HepG2 (cell line): ENCODE data around the gene MBTPS1. TPM values are rescaled to one million over a fixed set of nuclear protein-coding genes. Genes with fewer than 3 reads are reported as not detected.

Source experiments
- ATF3 ChIP-seq: sonication (generic); formaldehyde crosslinking; IDR thresholded peaks from 2 replicates; pipeline ENCODE4 v1.4.0; 2020; ENCODE audit warnings: missing genetic modification reagents
- BCLAF1 ChIP-seq: fragments of 450-650 bp; IDR thresholded peaks from 2 replicates; pipeline ENCODE4 v1.6.1; 2017; ENCODE audit warnings: mild to moderate bottlenecking
- BRCA1 ChIP-seq: sonication (generic); formaldehyde crosslinking; IDR thresholded peaks from 2 replicates; pipeline ENCODE4 v1.4.0; 2020; ENCODE audit warnings: missing genetic modification reagents
- FOSL1 ChIP-seq: sonication (generic); formaldehyde crosslinking; IDR thresholded peaks from 2 replicates; pipeline ENCODE4 v1.9.0; 2021; ENCODE audit warnings: missing genetic modification reagents, borderline replicate concordance
- GATA4 ChIP-seq: sonication (generic); IDR thresholded peaks from 2 replicates; pipeline ENCODE4 v1.6.1; 2016; ENCODE audit warnings: antibody characterized with exemption, low read depth, borderline replicate concordance
- GZF1 ChIP-seq: sonication (generic); formaldehyde crosslinking; IDR thresholded peaks from 2 replicates; pipeline ENCODE4 v1.5.1; 2020; ENCODE audit warnings: mild to moderate bottlenecking, missing genetic modification reagents
- HNF1B ChIP-seq: sonication (generic); formaldehyde crosslinking; IDR thresholded peaks from 2 replicates; pipeline ENCODE4 v1.5.1; 2020; ENCODE audit warnings: mild to moderate bottlenecking, moderate library complexity, missing genetic modification reagents
- KMT2B ChIP-seq: IDR thresholded peaks from 2 replicates; pipeline ENCODE4 v1.6.1; 2016; ENCODE audit warnings: missing genetic modification reagents, missing compliant biosample characterization
- MLLT10 ChIP-seq: sonication (generic); formaldehyde crosslinking; IDR thresholded peaks from 2 replicates; pipeline ENCODE4 v1.4.0; 2020; ENCODE audit warnings: missing genetic modification reagents
- MXD1 ChIP-seq: sonication (generic); formaldehyde crosslinking; IDR thresholded peaks from 2 replicates; pipeline ENCODE4 v1.4.0; 2020; ENCODE audit warnings: mild to moderate bottlenecking, missing genetic modification reagents
- MXD4 ChIP-seq: IDR thresholded peaks from 2 replicates; pipeline ENCODE4 v1.6.1; 2016; ENCODE audit warnings: mild to moderate bottlenecking, missing biosample characterization, missing genetic modification reagents
- MYPOP ChIP-seq: sonication (generic); formaldehyde crosslinking; IDR thresholded peaks from 2 replicates; pipeline ENCODE4 v1.8.1; 2023; ENCODE audit warnings: mild to moderate bottlenecking, moderate library complexity, missing genetic modification reagents
- NAIF1 ChIP-seq: sonication (generic); formaldehyde crosslinking; IDR thresholded peaks from 2 replicates; pipeline ENCODE4 v1.5.0; 2020; ENCODE audit warnings: mild to moderate bottlenecking, missing genetic modification reagents, borderline replicate concordance
- RBAK ChIP-seq: sonication (generic); formaldehyde crosslinking; IDR thresholded peaks from 2 replicates; pipeline ENCODE4 v1.5.1; 2020; ENCODE audit warnings: mild to moderate bottlenecking, missing genetic modification reagents
- SIX4 ChIP-seq: sonication (generic); formaldehyde crosslinking; IDR thresholded peaks from 2 replicates; pipeline ENCODE4 v1.4.0; 2020; ENCODE audit warnings: missing genetic modification reagents
- TARDBP ChIP-seq: sonication (generic); formaldehyde crosslinking; IDR thresholded peaks from 2 replicates; pipeline ENCODE4 v1.8.0; 2022; ENCODE audit warnings: mild to moderate bottlenecking, missing genetic modification reagents
- ZKSCAN8 ChIP-seq: IDR thresholded peaks from 2 replicates; pipeline ENCODE4 v1.6.1; 2016; ENCODE audit warnings: borderline replicate concordance, missing genetic modification reagents, missing compliant biosample characterization
- ZNF24 ChIP-seq: fragments of 450-650 bp; IDR thresholded peaks from 2 replicates; pipeline ENCODE4 v1.6.1; 2017; ENCODE audit warnings: antibody characterized with exemption, mild to moderate bottlenecking
- ZNF382 ChIP-seq: sonication (generic); formaldehyde crosslinking; IDR thresholded peaks from 2 replicates; pipeline ENCODE4 v1.5.0; 2020; ENCODE audit warnings: missing genetic modification reagents, mild to moderate bottlenecking, borderline replicate concordance
- ZNF710 ChIP-seq: sonication (generic); formaldehyde crosslinking; IDR thresholded peaks from 2 replicates; pipeline ENCODE4 v1.5.0; 2020; ENCODE audit warnings: mild to moderate bottlenecking, missing genetic modification reagents, borderline replicate concordance
- ZNF746 ChIP-seq: sonication (generic); formaldehyde crosslinking; IDR thresholded peaks from 2 replicates; pipeline ENCODE4 v1.8.0; 2022; ENCODE audit warnings: mild to moderate bottlenecking, missing genetic modification reagents
- polyA plus RNA-seq, 8 experiments: library from polyadenylated mRNA; depleted of rRNA in 3 of 8; stranded (reverse) in 7 of 8; unstranded in 1 of 8; fragments of >200 nt; fragmentation: Illumina TruSeq in 4 of 8; extraction: Trizol in 4 of 8; gene quantifications; 2 replicates each; pipeline versions ENCODE4 v1.2.1 to v1.2.3, GENCODE V29; 2011 to 2016; ENCODE audit warnings: low read depth in 4 of 8, missing spikeins in 1 of 8, mixed read lengths in 1 of 8; ENCODE audit not compliant: insufficient read depth in 1 of 8
- total RNA-seq, 5 experiments: library from RNA; depleted of rRNA; stranded (reverse); fragments of >200 nt; fragmentation: Illumina TruSeq; extraction: Trizol; gene quantifications; 2 replicates each; pipeline ENCODE4 v1.2.3, GENCODE V29; 2016; ENCODE audit warnings: low read depth in 1 of 5

Gene MBTPS1
- total and polyA plus RNA-seq, 2 of the 13 experiments (the other 11 are each of a cell fraction or from before 2014, with no cell fraction given) = 56.7 to 91.3 TPM

GRCh38 chr16:84116720-84117493 lies at the start of gene MBTPS1 (continued):
- TF ChIP-seq BCLAF1 = no peak
- no peak for TF ChIP-seq MLLT10 (CRISPR knock-in tag)
- TF ChIP-seq ZNF710 = peak; percentile 61; the same call in 1 of the 2 replicates
- no peak; the same call in none of the 2 replicates for TF ChIP-seq HNF1B (CRISPR knock-in tag)
- TF ChIP-seq SIX4 (CRISPR knock-in tag) = 0 out of 2 replicates have a peak, but pooled peaks have one; percentile 6
- TF ChIP-seq GATA4 = peak; percentile 62; the same call in 1 of the 2 replicates
- no peak for TF ChIP-seq ZNF382 (CRISPR knock-in tag)
- peak; percentile 36; the same call in 1 of the 2 replicates for TF ChIP-seq ZKSCAN8
- TF ChIP-seq NAIF1 (CRISPR knock-in tag) = no peak; the same call in 1 of the 2 replicates
- TF ChIP-seq TARDBP (CRISPR knock-in tag) = peak; percentile 77; the same call in 1 of the 2 replicates
- no peak for TF ChIP-seq BRCA1 (CRISPR knock-in tag)
- peak; percentile 8 for TF ChIP-seq ATF3 (CRISPR knock-in tag)
- TF ChIP-seq RBAK = no peak
- peak; percentile 96 for TF ChIP-seq KMT2B
- TF ChIP-seq FOSL1 (CRISPR knock-in tag) = no peak
- TF ChIP-seq ZNF24 = no peak
- peak; percentile 47; the same call in 1 of the 2 replicates for TF ChIP-seq ZNF746
- peak; percentile 96 for TF ChIP-seq MXD1 (CRISPR knock-in tag)
- TF ChIP-seq MYPOP = peak; percentile 46
- peak; percentile 88 for TF ChIP-seq MXD4 (CRISPR knock-in tag)
- no peak for TF ChIP-seq GZF1 (CRISPR knock-in tag)
